Measurements from ENCODE around the gene KCNH8.

DNA sequence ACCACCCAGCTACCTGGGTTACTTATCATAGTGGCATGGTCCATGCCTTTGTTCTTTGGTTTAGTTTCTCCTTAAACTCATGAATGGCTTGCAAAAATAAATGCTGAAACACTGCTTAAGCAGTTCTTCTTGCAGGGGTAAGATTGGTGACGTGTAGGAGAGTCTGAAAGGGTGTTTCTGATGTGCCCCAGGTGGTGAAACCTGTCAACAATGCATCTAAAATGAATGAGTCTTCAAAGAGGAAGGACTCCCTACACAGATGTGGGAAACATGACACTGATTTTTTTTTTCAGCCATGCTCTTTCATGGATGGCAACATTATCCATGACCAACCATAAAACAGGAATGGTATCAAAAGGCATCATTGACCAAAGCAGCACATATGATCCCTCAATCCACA lies 72.0 kb downstream of the KCNH8 start:
- TF ChIP-seq GATA3 (IDR thresholded peaks at IDR 0.05; ENCODE audit: low read depth, low read length) (no peak), GATA2 (IDR thresholded peaks at IDR 0.05; ENCODE audit: low read depth, low read length) (no peak)

All from SH-SY5Y (cell line).